HPDE6-E6E7 (cell line): Measurements from ENCODE around the gene TVP23C.
"Not testable (repeated sequence)": the region's sequence is repeated elsewhere in the genome, so short reads cannot be mapped to it uniquely, and the experiment has no call there.

Experiments
- DNase-seq: peaks from one replicate; pipeline ENCODE4 v3.0.0; 2011; ENCODE audit warnings: missing footprints; ENCODE audit errors: extremely low spot score

Gene TVP23C

GRCh38 chr17:15526292-15527218 is 36.7 kb downstream of the TVP23C start:
- DNase-seq: not testable (repeated sequence)

GRCh38 chr17:15524990-15525985 is 38.0 kb downstream of the TVP23C start:
- not testable (repeated sequence) for DNase-seq

- DNase-seq: no peak
Measured at GRCh38 chr17:15516150-15516549, 47.1 kb downstream of the TVP23C start.

DNA sequence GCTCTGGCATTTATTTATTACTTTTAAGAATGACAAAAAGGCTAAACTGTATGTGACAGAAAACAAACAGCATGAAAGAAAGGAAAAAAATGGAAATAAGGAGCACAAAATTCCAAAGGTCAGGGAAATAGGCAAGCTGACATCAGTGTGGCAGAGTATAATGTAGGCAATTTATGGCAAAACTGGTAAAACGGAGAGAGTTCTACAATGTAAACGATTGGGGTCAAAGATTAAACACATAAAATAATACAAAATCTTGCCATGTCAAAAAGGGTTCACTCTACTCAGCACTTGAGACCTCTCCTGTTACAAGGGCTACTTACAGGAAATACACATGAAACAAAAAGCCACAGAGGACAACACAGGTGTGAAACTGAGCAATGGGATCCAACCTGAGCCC is 48.8 kb downstream of the TVP23C start:
- DNase-seq: no peak

DNA sequence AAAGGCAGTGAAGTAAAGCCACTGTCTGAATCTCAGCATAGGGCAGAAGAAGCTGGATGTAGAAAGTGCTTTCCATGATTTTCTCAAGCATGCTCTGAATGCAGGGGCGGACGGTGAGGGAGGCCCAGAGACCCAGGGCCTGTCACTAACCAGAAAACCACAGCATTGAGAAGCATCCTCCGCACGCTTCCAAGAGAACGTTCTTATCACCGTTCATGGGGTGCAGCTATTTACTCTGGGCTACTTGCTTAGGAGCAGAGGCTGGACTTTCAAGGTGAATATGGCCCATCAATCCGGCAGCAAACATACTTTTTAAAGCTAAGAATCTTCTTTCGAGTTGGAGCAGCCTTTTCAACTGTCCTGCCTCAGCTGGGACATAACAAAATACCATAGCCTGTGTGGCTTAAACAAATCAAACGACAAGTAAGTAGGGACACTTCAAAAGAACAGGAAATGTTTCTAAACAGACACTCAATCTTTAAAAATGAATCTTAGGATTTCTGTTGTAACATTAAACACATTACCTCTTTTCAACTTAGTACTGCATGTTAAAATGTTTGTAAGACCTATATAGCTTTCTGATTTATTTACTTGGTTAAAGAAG is 49.3 kb downstream of the TVP23C start:
- no peak for DNase-seq

DNA sequence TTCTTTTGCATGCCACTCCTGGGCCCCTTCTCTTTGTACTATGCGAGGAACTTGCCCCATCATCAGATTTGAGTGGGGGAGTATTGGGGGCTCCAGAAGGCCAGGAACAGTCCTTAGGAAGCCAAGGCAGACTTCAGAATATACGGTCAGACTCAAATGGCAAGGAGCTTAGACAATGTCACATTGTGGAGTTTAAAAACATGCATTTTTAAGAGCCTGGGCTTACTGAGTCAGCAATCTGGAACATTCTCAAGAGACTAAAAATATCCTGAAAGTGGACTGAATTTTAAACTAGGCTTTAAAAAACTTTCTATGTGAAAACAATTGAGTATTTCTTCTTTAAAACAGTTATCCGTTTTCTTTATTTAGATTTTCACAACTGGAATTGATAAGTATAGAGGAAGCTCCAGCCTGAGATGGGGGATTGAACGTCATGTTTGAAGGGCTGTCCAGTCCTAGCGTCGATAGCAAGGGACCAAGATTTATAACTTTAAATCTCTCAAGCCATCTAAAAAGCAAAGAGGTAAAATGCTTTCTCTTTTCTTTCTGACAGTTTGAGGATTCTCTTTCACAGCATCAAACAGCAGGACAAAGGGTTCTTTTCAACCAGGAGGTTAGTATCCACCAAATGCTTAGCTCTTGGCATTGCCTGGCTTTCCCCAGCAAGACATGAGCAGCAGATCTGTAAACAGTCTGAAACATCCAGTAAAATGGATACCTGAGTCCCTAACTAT is 50.1 kb downstream of the TVP23C start:
- no peak for DNase-seq

DNA sequence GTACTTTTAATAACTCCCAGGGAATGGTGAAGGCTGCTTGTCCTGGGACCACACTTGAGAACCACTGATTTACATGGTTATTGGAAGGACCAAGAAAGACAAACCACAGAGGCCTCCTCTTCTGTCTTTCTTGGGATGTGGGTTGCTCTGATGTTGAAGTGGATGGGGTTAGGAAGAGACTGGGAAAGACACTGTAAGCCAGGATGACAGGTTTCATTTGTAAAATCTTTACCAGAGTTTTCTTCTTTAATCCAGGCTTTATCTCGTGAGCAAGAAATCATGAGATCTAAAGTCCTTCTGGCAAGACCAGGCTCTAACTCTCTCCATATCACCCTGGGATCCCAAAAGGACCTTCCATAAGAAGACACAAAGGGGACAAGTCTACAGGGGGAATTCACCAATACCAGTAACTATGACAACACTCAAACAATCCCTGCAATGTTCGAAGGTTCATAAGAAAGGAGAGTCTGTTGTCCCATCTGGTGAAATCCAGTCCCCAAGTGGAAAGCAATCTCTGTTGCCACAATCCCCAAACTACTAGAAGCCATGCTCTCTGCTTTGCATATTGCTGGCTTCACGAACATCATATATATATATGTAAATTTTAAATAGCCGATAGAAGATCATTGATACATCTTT is 51.1 kb downstream of the TVP23C start:
- DNase-seq: no peak

DNA sequence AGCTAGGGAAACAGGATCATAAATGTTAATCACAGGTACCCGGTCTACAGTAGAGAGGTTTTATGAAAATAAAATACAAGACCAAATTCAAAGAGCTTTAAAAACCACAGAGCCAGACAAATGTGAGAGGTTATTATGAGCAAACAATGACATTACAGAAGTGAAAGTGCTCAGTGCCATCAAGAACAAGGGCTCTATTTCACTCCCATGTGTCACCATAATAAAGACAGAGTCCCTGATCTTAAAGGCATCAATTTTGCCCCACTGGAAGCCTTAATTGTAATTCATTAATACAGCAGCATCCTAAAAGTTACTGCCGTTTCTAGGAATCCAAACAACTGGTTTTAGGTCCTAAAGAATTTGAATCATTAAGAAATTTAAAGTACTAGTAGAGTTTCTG is 52.1 kb downstream of the TVP23C start:
- DNase-seq: no peak

GRCh38 chr17:15510361-15510760 is 52.9 kb downstream of the TVP23C start:
- no peak for DNase-seq

DNA sequence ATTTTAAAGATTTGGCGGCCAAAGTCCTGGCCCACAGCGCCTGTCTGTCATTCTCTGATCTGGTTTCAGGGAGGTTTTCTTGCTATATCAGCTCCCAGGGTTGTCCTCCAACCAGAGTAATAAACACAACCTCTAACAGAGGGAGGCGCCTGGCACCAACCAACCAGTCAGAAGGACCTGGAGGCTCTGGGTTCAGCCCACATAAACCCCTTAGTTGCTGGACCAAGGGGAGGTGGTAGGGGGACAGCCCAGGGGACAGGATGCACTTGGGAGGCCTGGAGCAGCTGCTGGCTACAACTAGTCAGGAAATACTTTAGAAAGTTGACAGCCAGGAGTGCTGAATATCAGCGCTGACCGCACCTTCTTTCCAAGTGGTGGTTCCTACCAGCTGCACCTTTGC is 54.2 kb downstream of the TVP23C start:
- no peak for DNase-seq

GRCh38 chr17:15508466-15508865 is 54.8 kb downstream of the TVP23C start:
- no peak for DNase-seq

GRCh38 chr17:15507896-15508295 is 55.4 kb downstream of the TVP23C start:
- DNase-seq: no peak

- DNase-seq: no peak
Measured at GRCh38 chr17:15507001-15507400, 56.3 kb downstream of the TVP23C start.

- not testable (repeated sequence) for DNase-seq
Measured at GRCh38 chr17:15505708-15506107, 57.6 kb downstream of the TVP23C start.

- no peak for DNase-seq
Measured at GRCh38 chr17:15503731-15504130, 59.6 kb downstream of the TVP23C start.

DNA sequence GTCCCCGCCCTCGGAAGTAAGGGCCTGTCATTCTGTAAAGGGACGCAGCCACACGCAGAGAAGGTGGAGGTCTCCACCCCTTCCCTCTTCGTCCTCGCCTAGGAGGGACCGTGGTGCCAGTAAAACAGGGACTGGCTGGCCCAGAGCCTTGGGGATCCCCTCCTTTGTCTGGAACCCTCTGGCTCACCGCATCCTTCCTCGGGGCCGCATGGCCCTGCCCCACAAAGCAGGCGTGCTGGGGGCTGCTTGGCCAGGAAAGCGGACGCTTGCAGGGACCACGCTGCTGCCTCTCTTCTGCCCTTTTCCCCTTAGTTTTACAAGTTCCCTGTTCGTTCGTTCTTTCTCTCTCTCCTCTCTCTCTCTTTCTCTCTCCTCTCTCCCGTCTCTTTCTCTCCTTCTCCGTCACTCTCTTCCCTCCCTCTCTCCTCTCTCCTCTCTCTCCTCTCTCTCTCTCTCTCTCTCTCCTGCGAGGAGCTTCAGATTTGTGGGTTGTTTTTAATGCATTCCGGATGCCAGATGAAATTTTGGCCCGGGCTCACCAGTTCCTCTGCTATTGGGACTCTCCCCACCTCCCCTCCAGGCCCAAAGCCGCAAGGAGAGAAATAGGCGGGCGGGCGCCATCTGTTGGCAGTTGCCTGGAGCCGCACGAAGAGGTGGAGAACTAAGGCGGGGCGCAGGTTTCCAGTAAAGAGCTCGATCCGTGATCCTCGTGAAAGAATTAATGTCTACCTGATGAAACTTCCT is 60.7 kb downstream of the TVP23C start:
- DNase-seq: peak; percentile 66

DNA sequence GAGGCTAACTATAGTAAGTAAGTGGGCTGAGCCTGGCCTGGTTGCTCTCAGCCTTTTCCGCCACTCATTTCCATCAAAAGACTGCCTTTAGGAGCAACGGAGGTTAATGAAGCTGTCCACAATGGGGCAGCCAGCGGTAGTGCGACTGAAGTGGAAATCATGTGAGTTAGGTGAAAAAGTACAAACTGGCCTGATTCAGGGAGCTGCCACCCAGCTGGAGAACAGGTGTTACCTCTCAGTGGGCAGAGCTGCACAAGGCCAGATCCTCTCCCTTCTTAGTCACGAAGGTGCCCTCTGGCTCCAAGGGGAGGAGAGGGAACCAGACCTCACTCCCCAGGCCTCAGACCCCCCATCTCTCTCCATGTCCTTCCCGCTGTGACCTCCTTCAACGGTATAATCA is 61.5 kb downstream of the TVP23C start:
- no peak for DNase-seq

DNA sequence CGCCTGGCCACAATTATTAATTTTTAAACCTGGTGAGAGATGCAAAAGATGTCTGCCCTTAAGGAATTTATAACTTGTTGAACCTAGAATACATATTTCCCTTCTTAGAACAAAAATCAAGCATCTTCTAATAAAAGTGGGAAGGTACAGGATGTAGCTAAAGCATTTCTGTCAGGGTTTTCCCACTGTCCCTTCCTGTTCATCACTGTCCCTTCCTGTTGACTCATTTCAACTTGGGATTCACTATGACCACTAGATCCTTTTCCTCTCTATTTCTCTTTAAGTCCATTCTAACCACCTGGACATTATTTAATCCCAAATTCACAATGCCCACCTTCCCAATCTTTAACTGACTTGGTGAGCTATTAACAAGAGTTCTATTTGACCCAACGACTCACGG is 62.0 kb downstream of the TVP23C start:
- no peak for DNase-seq

- no peak for DNase-seq
Measured at GRCh38 chr17:15498107-15498506, 65.2 kb downstream of the TVP23C start.
